ENCODE results near the gene NR6A1. TPM values are rescaled to one million over a fixed set of nuclear protein-coding genes. Genes with fewer than 3 reads are reported as not detected.

The NR6A1 gene
- total and polyA plus RNA-seq, 2 of the 13 experiments (the other 11 are each of a cell fraction or from before 2014, with no cell fraction given) = 28.1 to 31.5 TPM

DNA sequence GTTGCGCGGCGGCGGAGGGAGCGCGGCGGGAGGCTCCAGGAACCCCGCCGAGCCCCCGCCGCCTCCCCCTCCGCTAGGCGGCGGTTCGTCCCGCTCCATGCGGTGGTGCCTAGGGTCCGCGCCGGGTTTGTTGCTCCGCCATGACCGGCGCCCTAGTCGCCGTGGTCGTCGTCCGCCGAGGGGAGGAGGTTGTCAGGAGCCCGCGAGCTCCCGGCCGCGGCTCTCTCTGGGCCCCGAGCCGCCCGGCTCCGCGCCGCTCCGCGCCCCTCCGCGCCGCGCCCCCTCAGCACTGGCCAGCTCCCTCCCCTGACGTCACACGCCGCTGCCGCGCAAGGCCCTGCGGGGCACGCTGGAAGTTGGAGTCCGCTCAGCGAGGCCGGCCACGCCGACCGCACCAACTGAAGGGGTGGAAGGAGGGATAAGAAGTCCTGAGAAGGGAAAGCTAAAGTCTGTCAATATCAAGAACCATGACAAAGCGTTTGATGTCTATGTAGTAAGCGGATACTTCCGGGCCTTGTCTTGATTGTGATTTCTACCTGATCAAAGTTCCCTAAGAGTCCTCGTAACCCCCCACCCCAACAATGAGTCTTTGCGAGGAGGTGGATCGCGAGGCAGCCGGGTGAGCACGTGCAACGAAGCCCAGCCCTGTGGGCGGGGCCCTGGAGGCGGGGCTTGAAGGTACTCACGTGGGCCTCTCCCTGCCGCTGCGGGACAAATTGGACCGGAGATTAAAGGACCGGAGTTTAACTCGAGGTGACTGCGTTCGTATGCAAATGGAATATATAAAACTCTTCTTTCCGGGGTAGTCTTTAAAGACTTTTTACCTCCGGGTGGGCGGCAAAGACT lies at the start of gene NR6A1 (continued):
- peak; percentile 63; the same call in 1 of the 2 replicates for TF ChIP-seq STAT6 (CRISPR knock-in tag; IDR thresholded peaks at IDR 0.05; ENCODE audit: borderline replicate concordance)
- TF ChIP-seq RARG (CRISPR knock-in tag; IDR thresholded peaks at IDR 0.05; ENCODE audit: low read depth) = no peak
- no peak for TF ChIP-seq DDIT3 (CRISPR knock-in tag; IDR thresholded peaks at IDR 0.05)
- peak; percentile 15; the same call in 1 of the 2 replicates for TF ChIP-seq ZNF709 (CRISPR knock-in tag; IDR thresholded peaks at IDR 0.05)
- no peak; the same call in 1 of the 2 replicates for TF ChIP-seq TOE1 (CRISPR knock-in tag; IDR thresholded peaks at IDR 0.05)
- TF ChIP-seq ZNF644 (CRISPR knock-in tag; IDR thresholded peaks at IDR 0.05; ENCODE audit: low read depth) = no peak
- peak; percentile 98 for TF ChIP-seq BHLHE40 (IDR thresholded peaks at IDR 0.05; ENCODE audit: low read length)
- TF ChIP-seq, protein P1, sequence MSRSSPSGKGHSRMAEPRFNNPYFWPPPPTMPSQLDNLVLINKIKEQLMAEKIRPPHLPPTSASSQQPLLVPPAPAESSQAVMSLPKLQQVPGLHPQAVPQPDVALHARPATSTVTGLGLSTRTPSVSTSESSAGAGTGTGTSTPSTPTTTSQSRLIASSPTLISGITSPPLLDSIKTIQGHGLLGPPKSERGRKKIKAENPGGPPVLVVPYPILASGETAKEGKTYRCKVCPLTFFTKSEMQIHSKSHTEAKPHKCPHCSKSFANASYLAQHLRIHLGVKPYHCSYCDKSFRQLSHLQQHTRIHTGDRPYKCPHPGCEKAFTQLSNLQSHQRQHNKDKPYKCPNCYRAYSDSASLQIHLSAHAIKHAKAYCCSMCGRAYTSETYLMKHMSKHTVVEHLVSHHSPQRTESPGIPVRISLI (CRISPR knock-in tag; IDR thresholded peaks at IDR 0.05; ENCODE audit: borderline replicate concordance) = no peak
- TF ChIP-seq ZNF136 (CRISPR knock-in tag; IDR thresholded peaks at IDR 0.05; ENCODE audit: low read depth) = no peak
- TF ChIP-seq, protein P2, sequence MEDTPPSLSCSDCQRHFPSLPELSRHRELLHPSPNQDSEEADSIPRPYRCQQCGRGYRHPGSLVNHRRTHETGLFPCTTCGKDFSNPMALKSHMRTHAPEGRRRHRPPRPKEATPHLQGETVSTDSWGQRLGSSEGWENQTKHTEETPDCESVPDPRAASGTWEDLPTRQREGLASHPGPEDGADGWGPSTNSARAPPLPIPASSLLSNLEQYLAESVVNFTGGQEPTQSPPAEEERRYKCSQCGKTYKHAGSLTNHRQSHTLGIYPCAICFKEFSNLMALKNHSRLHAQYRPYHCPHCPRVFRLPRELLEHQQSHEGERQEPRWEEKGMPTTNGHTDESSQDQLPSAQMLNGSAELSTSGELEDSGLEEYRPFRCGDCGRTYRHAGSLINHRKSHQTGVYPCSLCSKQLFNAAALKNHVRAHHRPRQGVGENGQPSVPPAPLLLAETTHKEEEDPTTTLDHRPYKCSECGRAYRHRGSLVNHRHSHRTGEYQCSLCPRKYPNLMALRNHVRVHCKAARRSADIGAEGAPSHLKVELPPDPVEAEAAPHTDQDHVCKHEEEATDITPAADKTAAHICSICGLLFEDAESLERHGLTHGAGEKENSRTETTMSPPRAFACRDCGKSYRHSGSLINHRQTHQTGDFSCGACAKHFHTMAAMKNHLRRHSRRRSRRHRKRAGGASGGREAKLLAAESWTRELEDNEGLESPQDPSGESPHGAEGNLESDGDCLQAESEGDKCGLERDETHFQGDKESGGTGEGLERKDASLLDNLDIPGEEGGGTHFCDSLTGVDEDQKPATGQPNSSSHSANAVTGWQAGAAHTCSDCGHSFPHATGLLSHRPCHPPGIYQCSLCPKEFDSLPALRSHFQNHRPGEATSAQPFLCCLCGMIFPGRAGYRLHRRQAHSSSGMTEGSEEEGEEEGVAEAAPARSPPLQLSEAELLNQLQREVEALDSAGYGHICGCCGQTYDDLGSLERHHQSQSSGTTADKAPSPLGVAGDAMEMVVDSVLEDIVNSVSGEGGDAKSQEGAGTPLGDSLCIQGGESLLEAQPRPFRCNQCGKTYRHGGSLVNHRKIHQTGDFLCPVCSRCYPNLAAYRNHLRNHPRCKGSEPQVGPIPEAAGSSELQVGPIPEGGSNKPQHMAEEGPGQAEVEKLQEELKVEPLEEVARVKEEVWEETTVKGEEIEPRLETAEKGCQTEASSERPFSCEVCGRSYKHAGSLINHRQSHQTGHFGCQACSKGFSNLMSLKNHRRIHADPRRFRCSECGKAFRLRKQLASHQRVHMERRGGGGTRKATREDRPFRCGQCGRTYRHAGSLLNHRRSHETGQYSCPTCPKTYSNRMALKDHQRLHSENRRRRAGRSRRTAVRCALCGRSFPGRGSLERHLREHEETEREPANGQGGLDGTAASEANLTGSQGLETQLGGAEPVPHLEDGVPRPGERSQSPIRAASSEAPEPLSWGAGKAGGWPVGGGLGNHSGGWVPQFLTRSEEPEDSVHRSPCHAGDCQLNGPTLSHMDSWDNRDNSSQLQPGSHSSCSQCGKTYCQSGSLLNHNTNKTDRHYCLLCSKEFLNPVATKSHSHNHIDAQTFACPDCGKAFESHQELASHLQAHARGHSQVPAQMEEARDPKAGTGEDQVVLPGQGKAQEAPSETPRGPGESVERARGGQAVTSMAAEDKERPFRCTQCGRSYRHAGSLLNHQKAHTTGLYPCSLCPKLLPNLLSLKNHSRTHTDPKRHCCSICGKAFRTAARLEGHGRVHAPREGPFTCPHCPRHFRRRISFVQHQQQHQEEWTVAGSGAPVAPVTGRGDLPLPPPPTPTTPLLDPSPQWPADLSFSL (CRISPR knock-in tag; IDR thresholded peaks at IDR 0.05) = no peak
- peak; percentile 99 for TF ChIP-seq FOXK2 (IDR thresholded peaks at IDR 0.05)
- TF ChIP-seq KAT8 (CRISPR knock-in tag; IDR thresholded peaks at IDR 0.05) = peak; percentile 50
- no peak for TF ChIP-seq ZBTB42 (CRISPR knock-in tag; IDR thresholded peaks at IDR 0.05)
- TF ChIP-seq SKI (IDR thresholded peaks at IDR 0.05; ENCODE audit: partially characterized antibody) = peak; percentile 43
- peak; percentile 68; the same call in 1 of the 2 replicates for TF ChIP-seq ZFP62 (CRISPR knock-in tag; IDR thresholded peaks at IDR 0.05)
- 0 out of 2 replicates have a peak, but pooled peaks have one; percentile 25 for TF ChIP-seq MIER2 (CRISPR knock-in tag; IDR thresholded peaks at IDR 0.05)
- TF ChIP-seq TBX2 (CRISPR knock-in tag; IDR thresholded peaks at IDR 0.05; ENCODE audit: borderline replicate concordance) = peak; percentile 54
